ENCODE measurements around the gene IGSF22.

Gene IGSF22

GRCh38 chr11:18743900-18744514 lies 18.0 kb upstream of the IGSF22 start:
- Histone ChIP-seq H3K9me3 (ENCODE audit: control insufficient read depth, insufficient read depth, low read depth, low read length) (no peaks in the 10 kb centered on the region), H3K27ac (ENCODE audit: extremely low read depth, low read depth, low read length) (no peak overlapping the region), H3K4me3 (ENCODE audit: low read depth, low read length) (no peak overlapping the region), H3K36me3 (ENCODE audit: control insufficient read depth in 2 of 2, insufficient read depth in 1 of 2, low read length in 2 of 2) (no peaks in the 10 kb centered on the region), H3K4me1 (ENCODE audit: control insufficient read depth, insufficient read depth, low read length) (no peaks in the 10 kb centered on the region)
- ChIA-PET CTCF (interaction anchor here (1.0 to 9.7 kb wide), 2 partner anchors 10 to 14 kb away, joined by 4 to 82 read pairs; no protein-coding TSS in a partner anchor), POLR2A (no interaction called here)
- TF ChIP-seq REST (tag by site-specific recombination; IDR thresholded peaks at IDR 0.05) (no peak), YY2 (tag by site-specific recombination; IDR thresholded peaks at IDR 0.05) (no peak), WT1 (tag by site-specific recombination; IDR thresholded peaks at IDR 0.05) (no peak), ZNF26 (tag by site-specific recombination; IDR thresholded peaks at IDR 0.05) (no peak), SP7 (tag by site-specific recombination; IDR thresholded peaks at IDR 0.05) (no peak), ZNF184 (tag by site-specific recombination; IDR thresholded peaks at IDR 0.05) (no peak), HOXD13 (CRISPR knock-in tag; IDR thresholded peaks at IDR 0.05; ENCODE audit: borderline replicate concordance) (no peak), ZBTB8A (tag by site-specific recombination; IDR thresholded peaks at IDR 0.05) (no peak), ZNF521 (tag by site-specific recombination; IDR thresholded peaks at IDR 0.05) (no peak), ZNF529 (tag by site-specific recombination; IDR thresholded peaks at IDR 0.05; ENCODE audit: insufficient replicate concordance) (no peak), ZNF501 (tag by site-specific recombination; IDR thresholded peaks at IDR 0.05) (no peak), GFI1B (tag by site-specific recombination; IDR thresholded peaks at IDR 0.05) (no peak), ZBTB26 (tag by site-specific recombination; optimal IDR thresholded peaks at IDR 0.05) (no peak), ZNF211 (tag by site-specific recombination; IDR thresholded peaks at IDR 0.05; ENCODE audit: low read depth) (no peak), BCL11A (tag by site-specific recombination; IDR thresholded peaks at IDR 0.05; ENCODE audit: low read depth) (no peak), ZNF48 (tag by site-specific recombination; IDR thresholded peaks at IDR 0.05) (no peak)

- ChIA-PET POLR2A (interaction anchor here (0.8 kb wide), 1 partner anchor 110 kb away, joined by 3 read pairs; the partner anchor contains the start of gene SPTY2D1), CTCF (interaction anchor here (1.0 to 9.7 kb wide), 2 partner anchors 9 to 14 kb away, joined by 4 to 82 read pairs; no protein-coding TSS in a partner anchor)
- Histone ChIP-seq H3K9me3 (ENCODE audit: control insufficient read depth, insufficient read depth, low read depth, low read length) (no peaks in the 10 kb centered on the region), H3K27ac (ENCODE audit: extremely low read depth, low read depth, low read length) (no peak overlapping the region), H3K4me3 (ENCODE audit: low read depth, low read length) (no peak overlapping the region), H3K36me3 (ENCODE audit: control insufficient read depth in 2 of 2, insufficient read depth in 1 of 2, low read length in 2 of 2) (no peaks in the 10 kb centered on the region), H3K4me1 (ENCODE audit: control insufficient read depth, insufficient read depth, low read length) (no peaks in the 10 kb centered on the region)
- no peak for TF ChIP-seq ZEB2 (tag by site-specific recombination; IDR thresholded peaks at IDR 0.05)
- no peak for TF ChIP-seq ZNF626 (tag by site-specific recombination; IDR thresholded peaks at IDR 0.05)
- no peak for TF ChIP-seq OSR2 (tag by site-specific recombination; IDR thresholded peaks at IDR 0.05)
- no peak for TF ChIP-seq BCL11B (tag by site-specific recombination; IDR thresholded peaks at IDR 0.05; ENCODE audit: low read depth)
- TF ChIP-seq PRDM2 (tag by site-specific recombination; IDR thresholded peaks at IDR 0.05; ENCODE audit: borderline replicate concordance): no peak
- TF ChIP-seq ZBTB20 (tag by site-specific recombination; IDR thresholded peaks at IDR 0.05): no peak
- TF ChIP-seq ZNF548 (tag by site-specific recombination; IDR thresholded peaks at IDR 0.05): no peak
- no peak for TF ChIP-seq ZFP41 (tag by site-specific recombination; IDR thresholded peaks at IDR 0.05; ENCODE audit: borderline replicate concordance)
Observed at GRCh38 chr11:18743365-18743764, 17.4 kb upstream of the IGSF22 start.
